Stomach (tissue), 9 donors: ENCODE measurements around the gene STRIP1. TPM values are rescaled to one million over a fixed set of nuclear protein-coding genes. Genes with fewer than 3 reads are reported as not detected.

Experiments used
- DNase-seq, 2 donors: peaks; one replicate each; pipeline versions ENCODE4 v3.0.0 to v3.0.0-alpha.2; 2013 to 2019
- H3K27ac ChIP-seq, 5 donors: fragments of 200-600 bp in 4 of 5; sonication (generic) in 4 of 5; one replicate each; pipeline ENCODE4 v1.5.1; 2013 to 2019; ENCODE audit warnings: mild to moderate bottlenecking in 1 of 5, moderate library complexity in 1 of 5
- H3K27me3 ChIP-seq, 3 donors: fragments of 200-600 bp; sonication (generic); one replicate each; pipeline ENCODE4 v1.5.1; 2017 to 2019; ENCODE audit warnings: mixed run types in 1 of 3
- H3K36me3 ChIP-seq, 4 donors: fragments of 200-600 bp; sonication (generic); 1 replicate in 3 of 4; 2 replicates in 1 of 4; pipeline ENCODE4 v1.5.1; 2016 to 2019
- H3K4me1 ChIP-seq, 4 donors: fragments of 200-600 bp; sonication (generic); one replicate each; pipeline ENCODE4 v1.5.1; 2016 to 2019
- H3K4me3 ChIP-seq, 4 donors: fragments of 200-600 bp; sonication (generic) in 3 of 4; one replicate each; pipeline ENCODE4 v1.5.1; 2016 to 2019; ENCODE audit warnings: mild to moderate bottlenecking in 1 of 4
- H3K9me3 ChIP-seq, 4 donors: fragments of 200-600 bp; sonication (generic); one replicate each; pipeline ENCODE4 v1.5.1; 2016 to 2019
- EP300 ChIP-seq: sonication (generic); formaldehyde crosslinking; IDR thresholded peaks from one replicate; pipeline ENCODE4 v1.6.1; 2017; ENCODE audit warnings: antibody characterized with exemption
- POLR2A ChIP-seq, 4 donors: fragments of 450-650 bp; IDR thresholded peaks; one replicate each; pipeline ENCODE4 v1.6.1; 2016; ENCODE audit warnings: antibody characterized with exemption in 4 of 4, control low read depth in 2 of 4, mild to moderate bottlenecking in 1 of 4, moderate library complexity in 1 of 4
- POLR2AphosphoS5 ChIP-seq, 3 donors: sonication (generic); formaldehyde crosslinking; IDR thresholded peaks; one replicate each; pipeline ENCODE4 v1.6.1; 2016; ENCODE audit warnings: antibody characterized with exemption in 3 of 3
- WGBS, 5 donors: extraction: QIAGEN DNeasy Blood & Tissue Kit in 3 of 5; methylation state at CpG; one replicate each; pipeline versions ENCODE4 v1.1.5 to v1.1.7; 2013 to 2018; 5-methylcytosine and 5-hydroxymethylcytosine counted together
- intact Hi-C: fragments of 100-400 bp; cut with DNase I; formaldehyde crosslinking; loops from one replicate; pipeline ENCODE4 v1.15.1; 2023; ENCODE audit warnings: low total_unique reads
- polyA plus RNA-seq, 3 donors: library from polyadenylated mRNA; stranded (reverse); fragments of 200-250 nt; gene quantifications; one replicate each; pipeline ENCODE4 v1.2.3, GENCODE V29; 2013
- total RNA-seq, 5 donors: library from RNA; depleted of rRNA; stranded (reverse); fragments of >200 nt; gene quantifications; one replicate each; pipeline versions ENCODE4 v1.1.0 to v1.2.3, GENCODE V29; 2014 to 2016
- TF ChIP-seq, protein P1 (sequence below), 7 experiments: fragments of 450-650 bp in 4 of 7; fragments of 200-600 bp in 3 of 7; sonication (generic) in 3 of 7; IDR thresholded peaks; one replicate each; pipeline ENCODE4 v1.5.1; 2016 to 2019; ENCODE audit warnings: antibody characterized with exemption in 7 of 7, control low read depth in 2 of 7, mild to moderate bottlenecking in 1 of 7
- donor health status: healthy with polysubstance abuse.
- donor health status: Bipolar disorder and iron deficiency.
- donor health status: healthy.

Gene STRIP1
- total and polyA plus RNA-seq, 8 donors = 6.7 to 262 (median 47.3) TPM

DNA sequence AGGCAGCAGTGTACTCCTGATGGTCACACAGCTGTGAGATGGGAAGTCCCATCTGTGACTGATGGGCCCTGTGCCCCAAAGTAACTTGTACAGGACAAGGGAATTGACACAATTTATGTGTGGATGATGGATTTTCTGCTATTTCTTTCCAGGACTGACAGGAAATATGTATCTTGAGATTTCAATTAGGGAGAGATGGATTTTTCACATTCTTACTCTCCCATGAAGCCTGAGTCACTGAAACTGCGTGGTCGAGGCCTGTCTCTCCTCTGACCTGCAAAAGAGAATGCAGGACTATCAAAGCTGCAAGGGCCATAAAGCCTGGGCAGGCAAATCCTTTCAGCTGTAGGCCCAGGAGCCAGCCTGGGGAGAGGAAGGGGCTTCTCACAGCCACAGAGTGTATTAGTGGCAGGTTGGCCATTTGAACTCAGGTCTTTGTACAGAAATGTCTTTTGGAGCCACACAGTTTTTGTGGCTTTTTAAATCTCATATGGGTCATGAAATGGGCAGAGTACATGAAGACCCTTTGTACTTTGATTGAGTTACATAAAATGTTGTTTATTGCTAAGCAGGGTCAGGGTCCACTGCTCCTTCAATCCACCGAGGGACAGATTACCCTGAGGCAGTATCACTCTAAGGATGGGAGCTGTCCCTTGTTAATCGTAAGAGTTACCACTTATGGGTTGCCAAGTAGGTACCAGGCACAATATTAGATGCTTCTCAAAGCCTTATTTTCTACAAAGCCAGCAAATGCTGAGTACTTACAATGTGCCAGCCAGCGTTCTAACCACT, 21.3 kb downstream of the STRIP1 start:
- no peak for DNase-seq
- Histone ChIP-seq H3K4me3 (no peak overlapping the region), H3K27ac (no peak overlapping the region), H3K36me3 (peaks cover 67 to 98% (median 92%) of the 10 kb centered on the region in 4 donors), H3K9me3 (no peaks in the 10 kb centered on the region), H3K4me1 (peaks cover 0 to under 1% (median 0%) of the 10 kb centered on the region in 4 donors), H3K27me3 (no peaks in the 10 kb centered on the region)
- intact Hi-C loops = no loop called here
- TF ChIP-seq, protein P1, sequence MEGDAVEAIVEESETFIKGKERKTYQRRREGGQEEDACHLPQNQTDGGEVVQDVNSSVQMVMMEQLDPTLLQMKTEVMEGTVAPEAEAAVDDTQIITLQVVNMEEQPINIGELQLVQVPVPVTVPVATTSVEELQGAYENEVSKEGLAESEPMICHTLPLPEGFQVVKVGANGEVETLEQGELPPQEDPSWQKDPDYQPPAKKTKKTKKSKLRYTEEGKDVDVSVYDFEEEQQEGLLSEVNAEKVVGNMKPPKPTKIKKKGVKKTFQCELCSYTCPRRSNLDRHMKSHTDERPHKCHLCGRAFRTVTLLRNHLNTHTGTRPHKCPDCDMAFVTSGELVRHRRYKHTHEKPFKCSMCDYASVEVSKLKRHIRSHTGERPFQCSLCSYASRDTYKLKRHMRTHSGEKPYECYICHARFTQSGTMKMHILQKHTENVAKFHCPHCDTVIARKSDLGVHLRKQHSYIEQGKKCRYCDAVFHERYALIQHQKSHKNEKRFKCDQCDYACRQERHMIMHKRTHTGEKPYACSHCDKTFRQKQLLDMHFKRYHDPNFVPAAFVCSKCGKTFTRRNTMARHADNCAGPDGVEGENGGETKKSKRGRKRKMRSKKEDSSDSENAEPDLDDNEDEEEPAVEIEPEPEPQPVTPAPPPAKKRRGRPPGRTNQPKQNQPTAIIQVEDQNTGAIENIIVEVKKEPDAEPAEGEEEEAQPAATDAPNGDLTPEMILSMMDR (IDR thresholded peaks at IDR 0.05) = no peak
- TF ChIP-seq POLR2A (IDR thresholded peaks at IDR 0.05) = no peak
- no peak for TF ChIP-seq EP300
- no peak for TF ChIP-seq POLR2AphosphoS5 (IDR thresholded peaks at IDR 0.05)
- WGBS, 5 donors = 82 to 98% (median 90%) methylated on average over 5 of the region's 5 CpGs

DNA sequence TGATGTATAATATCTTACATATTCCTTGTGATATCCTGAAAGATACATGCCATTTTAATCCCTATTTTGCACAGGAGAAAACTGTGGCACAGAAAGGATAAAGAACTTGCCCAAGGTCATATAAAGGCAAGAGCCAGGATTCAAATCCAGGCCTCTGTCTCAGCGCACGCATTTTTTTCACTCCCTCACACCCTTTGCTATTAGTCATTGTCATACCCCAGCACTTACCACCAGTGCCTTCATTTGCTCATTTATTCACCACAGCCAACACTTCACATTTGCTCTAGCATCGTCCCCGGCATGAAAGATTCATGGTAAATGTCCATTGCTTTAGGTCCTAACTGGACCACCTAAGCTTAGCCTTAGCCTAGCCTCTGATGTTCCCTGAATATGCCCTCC, 21.9 kb downstream of the STRIP1 start:
- DNase-seq = no peak
- TF ChIP-seq, protein P1 (IDR thresholded peaks at IDR 0.05) = no peak
- TF ChIP-seq EP300 = no peak
- TF ChIP-seq POLR2A (IDR thresholded peaks at IDR 0.05) = no peak
- no peak for TF ChIP-seq POLR2AphosphoS5 (IDR thresholded peaks at IDR 0.05)
- Histone ChIP-seq H3K27ac (no peak overlapping the region), H3K36me3 (peaks cover 63 to 98% (median 87%) of the 10 kb centered on the region in 4 donors), H3K9me3 (no peaks in the 10 kb centered on the region), H3K4me1 (no peaks in the 10 kb centered on the region), H3K4me3 (no peak overlapping the region), H3K27me3 (no peaks in the 10 kb centered on the region)
- intact Hi-C loops = no loop called here
- WGBS, 5 donors = 77 to 95% (median 87%) methylated on average over 4 of the region's 4 CpGs

DNA sequence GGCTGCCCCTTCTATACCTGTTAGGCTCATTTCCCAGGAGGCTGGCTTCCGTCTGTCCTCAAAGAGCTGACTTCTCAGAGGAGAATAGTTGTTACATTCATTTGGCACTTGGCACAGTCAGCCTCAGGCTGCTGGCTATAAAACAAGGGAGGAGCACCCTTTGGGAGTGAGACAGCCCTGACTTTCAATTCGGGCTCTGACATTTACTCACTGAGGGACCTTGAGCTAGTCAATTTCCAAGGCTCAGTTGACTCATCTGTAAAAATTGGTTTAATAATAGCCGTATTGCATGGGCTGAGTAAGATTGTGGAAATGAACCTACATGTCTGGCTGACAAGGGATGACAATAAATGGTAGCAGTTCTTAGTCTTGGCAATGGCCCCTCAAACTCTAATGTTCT, 22.4 kb downstream of the STRIP1 start:
- DNase-seq = no peak
- WGBS, 5 donors = 67 to 87% (median 77%) methylated on average over 3 of the region's 3 CpGs
- Histone ChIP-seq H3K4me1 (no peaks in the 10 kb centered on the region), H3K4me3 (no peak overlapping the region), H3K27ac (no peak overlapping the region), H3K36me3 (peaks cover 58 to 98% (median 87%) of the 10 kb centered on the region in 4 donors), H3K9me3 (no peaks in the 10 kb centered on the region), H3K27me3 (no peaks in the 10 kb centered on the region)
- intact Hi-C loops = no loop called here
- no peak for TF ChIP-seq POLR2AphosphoS5 (IDR thresholded peaks at IDR 0.05)
- TF ChIP-seq, protein P1 (IDR thresholded peaks at IDR 0.05) = no peak
- no peak for TF ChIP-seq POLR2A (IDR thresholded peaks at IDR 0.05)
- no peak for TF ChIP-seq EP300

DNA sequence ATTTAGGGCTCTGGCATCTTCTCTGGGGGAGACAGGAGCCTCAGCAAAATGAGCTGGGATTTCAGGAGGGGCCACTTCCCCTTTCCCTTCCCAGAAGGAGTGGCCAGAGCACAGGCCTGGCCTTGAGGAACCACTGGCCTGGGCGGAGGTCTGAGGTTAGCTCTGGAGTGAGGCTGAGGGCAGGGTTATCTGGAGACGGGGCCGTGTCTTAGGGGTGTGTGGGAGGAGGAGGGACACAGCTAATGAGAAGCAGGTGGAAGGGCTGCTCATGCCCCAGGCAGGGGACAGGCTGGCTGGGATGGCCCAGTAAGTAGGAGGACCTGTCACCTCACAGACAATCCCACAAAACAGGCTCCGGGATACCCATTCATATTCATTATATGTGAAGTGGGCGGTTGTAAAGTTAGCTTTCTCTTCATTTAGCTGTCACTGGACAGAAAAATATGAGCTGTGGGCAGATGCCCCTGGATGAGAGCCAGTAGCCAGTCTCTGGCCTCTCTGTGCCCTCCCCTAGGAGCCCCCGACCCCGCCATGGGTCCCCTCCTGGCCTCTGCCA, 23.6 kb downstream of the STRIP1 start:
- Histone ChIP-seq H3K4me1 (no peaks in the 10 kb centered on the region), H3K4me3 (no peak overlapping the region), H3K27ac (no peak overlapping the region), H3K36me3 (peaks cover 47 to 86% (median 78%) of the 10 kb centered on the region in 4 donors), H3K9me3 (no peaks in the 10 kb centered on the region), H3K27me3 (no peaks in the 10 kb centered on the region)
- DNase-seq = no peak
- WGBS, 5 donors = 59 to 81% (median 76%) methylated on average over 7 of the region's 7 CpGs
- TF ChIP-seq POLR2AphosphoS5 (IDR thresholded peaks at IDR 0.05) (no peak), EP300 (no peak), POLR2A (IDR thresholded peaks at IDR 0.05) (no peak)
- TF ChIP-seq, protein P1 (IDR thresholded peaks at IDR 0.05) = no peak
- intact Hi-C loops = no loop called here
